ENCODE measurements around the gene RXRA.

The RXRA gene

GRCh38 chr9:134437403-134438194 lies 111.3 kb downstream of the RXRA start:
- DNase-seq, result no peak

GRCh38 chr9:134438195-134438788 lies 112.0 kb downstream of the RXRA start:
- no peak for DNase-seq

- no peak for DNase-seq
These were observed 113.1 kb downstream of the RXRA start for GRCh38 chr9:134439368-134439784.

DNA sequence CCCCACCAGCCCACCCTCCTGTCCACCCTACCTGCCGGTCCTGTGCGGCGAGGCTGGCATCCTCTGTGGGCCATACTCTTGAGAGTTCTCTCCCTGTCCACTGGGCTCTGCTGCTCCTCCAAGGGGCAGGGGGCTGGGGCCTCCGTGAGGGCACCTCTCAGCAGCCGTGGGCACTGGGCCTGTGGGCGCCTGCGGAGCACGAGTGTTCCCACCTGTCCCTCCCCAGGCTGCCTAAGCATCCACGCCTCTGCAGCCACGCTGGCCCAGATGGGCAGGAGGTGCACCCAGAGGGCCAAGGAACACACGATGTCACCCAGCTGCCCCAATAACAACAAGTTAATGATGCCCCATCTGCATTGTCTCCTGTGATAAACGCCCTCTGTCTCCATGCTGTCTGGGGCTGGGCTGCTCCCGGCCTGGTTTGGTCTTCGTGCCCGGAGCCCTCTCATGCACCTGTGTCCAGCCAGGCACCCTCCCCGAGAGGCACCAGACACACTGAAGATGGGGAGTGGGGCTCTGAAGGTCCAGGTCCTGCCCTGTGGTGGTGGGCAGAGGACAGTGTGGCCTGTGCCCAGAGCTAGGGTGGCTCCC lies 114.5 kb downstream of the RXRA start:
- no peak for DNase-seq

DNA sequence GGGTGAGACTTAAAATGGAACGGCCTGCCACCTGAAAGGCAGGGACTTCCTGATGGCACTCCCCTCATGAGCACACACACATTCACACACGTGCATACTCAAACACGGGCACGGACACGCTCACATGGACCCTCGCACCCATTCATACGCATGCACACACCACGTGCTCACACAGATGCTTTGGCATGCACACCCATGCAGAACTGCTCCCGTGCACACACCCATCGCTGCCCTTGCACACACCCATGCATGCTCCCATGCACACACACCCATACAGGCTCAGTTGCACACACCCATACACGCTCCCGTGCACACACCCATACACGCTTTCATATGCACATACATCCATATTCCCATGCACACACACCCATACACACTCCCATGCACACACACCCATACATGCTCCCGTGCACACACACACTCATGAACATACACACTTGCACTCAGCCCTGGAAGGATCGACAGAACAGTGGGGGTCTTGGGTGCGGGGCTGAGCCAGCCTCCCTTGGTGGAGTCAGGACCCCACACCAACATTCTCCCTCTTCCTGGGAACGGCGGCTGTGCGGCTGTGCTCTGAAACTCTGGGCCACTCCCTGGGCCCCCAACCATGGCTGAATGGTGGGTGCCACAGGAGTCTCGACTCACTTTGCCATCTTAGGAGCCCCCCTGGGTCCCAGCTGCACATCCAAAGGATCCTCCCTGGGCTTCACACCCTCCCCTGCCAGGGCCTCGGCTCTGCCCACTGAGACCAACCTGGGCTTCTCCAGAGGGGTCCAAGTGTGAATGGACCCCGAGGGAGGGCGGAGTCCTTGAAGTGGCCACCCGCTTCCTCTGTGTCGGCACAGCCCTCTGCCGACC lies 115.2 kb downstream of the RXRA start:
- DNase-seq, result no peak

DNA sequence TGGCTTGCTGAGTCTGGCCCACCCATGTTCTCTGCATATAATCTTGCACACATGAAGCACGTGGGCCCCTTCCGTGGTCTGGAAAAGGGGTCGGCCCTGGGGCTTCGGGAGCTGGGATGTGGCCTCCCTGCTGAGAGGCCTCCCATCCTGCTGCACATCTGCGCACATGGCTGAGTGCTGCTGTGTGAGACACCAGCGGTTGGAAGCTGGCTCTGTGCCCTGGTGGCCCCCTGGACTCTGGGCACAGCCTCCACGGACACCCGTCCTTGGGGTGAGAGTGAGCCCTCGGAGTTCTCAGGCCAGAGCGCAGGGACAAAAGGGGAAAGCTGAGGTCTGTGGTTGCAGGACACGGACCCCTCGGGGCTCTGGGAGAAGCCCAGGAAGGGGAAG lies 115.8 kb downstream of the RXRA start:
- no peak for DNase-seq

- DNase-seq, result no peak
These were observed 116.4 kb downstream of the RXRA start for GRCh38 chr9:134442486-134443173.

DNA sequence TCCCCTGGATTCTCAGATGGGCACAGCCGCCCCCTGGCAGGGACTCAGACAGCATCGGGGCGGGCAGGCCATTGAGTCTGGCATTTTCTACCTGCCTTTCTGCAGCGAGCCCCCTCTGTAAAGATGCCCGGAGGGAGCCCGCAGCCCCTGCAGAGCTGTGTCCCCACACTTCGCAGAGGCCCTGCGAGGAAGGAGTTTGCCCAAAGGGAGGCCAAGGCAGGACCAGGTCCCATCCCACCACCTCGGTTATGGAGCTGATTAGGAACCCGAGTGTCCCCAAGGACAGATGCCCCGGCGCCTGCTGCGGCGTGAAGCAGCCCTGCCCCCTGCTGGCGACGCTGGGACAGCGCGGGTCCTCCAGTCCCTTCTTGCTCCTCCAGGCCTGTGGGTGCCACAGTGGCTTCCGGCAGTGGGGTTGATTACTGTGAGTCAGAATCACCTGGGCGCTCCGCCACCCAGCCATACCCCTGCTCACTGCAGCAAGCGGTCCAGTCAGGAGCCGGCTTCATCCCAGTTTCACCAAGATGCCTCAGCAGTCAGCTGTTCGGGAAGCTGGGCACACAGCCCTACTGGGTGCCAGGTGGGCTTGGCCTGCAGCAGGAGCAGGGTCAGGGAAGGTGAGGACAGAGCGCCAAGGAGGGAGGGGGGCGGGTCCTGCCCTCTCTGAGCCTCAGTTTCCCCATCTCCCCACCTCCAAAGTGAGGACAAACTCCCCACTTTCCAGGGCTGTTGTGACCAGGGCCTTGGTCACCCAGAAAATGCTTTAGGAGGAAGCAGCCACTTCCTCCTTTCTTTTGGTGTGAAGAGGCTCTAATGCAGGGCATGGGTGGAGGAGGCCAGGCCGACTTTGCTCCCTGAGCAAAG lies 117.2 kb downstream of the RXRA start:
- peak; percentile 67 for DNase-seq

GRCh38 chr9:134444038-134444315 lies 117.7 kb downstream of the RXRA start:
- no peak for DNase-seq

DNA sequence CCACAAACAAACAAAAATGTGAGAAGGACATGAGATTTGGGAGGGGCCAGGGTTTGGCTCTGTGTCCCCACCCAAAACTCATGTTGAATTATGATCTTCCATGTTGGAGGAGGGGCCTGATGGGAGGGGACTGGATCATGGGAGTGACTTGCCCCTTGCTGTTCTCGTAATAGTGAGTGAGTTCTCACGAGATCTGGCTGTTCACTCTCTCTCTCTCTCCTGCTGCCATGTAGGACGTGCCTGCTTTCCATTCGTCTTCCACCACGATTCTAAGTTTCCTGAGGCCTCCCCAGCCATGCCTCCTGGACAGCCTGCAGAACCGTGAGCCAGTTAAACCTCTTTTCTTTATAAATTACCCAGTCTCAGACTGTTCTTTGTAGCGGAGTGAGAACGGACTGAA lies 118.7 kb downstream of the RXRA start:
- no peak for DNase-seq

DNA sequence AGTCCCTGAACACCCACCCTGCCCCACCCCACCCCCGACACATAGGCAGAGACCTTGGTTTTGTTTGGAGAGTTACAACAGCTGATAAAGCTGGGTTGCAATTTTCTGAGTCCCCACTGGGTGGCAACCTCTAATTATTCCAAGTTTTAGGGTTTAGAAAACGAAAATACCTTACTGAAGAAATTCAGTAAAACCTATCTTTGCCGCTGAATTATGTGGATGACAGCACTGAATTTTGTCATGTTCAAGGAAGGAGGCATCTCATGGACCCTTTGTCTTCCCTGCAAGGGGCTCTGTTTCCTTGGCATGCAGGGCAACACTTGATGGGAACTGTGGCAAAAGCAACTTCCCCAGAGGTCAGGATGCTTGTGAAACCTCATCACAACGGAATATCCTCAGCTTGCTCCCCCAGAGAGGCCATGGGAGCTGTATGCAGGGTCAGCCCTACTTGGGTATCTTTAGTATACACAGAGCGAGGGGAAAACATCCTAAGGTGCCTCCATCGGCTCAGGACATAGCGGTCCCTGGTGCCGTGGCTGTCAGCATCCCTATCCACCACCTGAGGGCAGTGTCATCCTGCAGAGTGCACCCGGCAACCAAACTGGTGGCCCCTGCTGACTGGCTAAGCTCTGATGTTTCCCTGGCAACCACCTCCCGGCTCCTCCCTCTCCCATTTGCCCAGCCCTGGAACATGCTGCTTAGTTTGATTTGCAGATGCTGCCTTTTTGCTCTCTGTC lies 123.1 kb downstream of the RXRA start:
- DNase-seq, result peak; percentile 73

DNA sequence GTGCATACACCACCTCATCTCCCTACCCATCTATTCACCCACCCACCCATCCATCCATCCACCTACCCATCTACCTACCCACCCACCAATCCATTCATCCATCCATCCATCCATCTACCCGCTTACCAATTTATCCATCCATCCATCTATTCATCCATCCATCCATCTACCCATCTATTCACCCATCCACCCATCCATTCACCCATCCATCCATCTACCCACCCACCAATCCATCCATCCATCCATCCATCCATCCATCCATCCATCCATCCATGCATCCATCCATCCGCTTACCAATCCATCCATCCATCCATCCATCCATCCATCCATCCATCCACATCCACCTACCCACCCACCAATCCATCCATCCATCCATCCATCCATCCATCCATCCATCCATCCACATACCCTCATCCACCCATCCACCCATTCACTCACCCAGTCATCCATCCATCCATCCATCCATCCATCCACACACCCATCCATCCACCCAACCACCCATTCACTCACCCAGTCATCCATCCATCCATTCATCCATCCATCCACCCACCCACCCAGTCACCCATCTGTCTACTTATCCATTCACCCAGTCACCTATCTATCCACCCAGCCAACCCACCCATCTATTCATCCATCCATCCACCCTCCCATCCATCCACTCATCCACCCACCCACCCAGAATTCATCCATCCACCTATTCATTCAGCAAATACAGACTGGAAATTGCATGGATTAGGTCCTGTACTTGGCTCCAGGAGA lies 125.6 kb downstream of the RXRA start:
- no peak for DNase-seq

DNA sequence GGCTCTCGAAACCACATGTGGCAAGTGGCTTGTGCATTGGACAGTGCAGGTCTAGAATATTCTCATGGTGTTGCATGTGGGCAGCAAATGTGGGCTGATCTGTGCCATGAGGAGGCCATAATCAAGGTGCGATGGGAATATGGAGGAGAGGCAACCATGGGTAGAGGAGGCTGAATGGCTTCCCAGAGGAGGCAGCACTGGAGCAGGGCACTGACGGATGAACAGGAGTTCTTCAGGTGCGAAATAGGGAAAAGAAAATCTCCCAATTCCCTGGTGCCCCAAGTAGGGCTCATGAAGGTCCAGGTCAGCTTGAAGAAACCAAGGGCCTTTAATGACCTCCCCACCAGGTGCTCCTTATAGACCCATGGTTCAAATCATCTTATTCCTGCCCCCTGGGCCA lies 126.5 kb downstream of the RXRA start:
- no peak for DNase-seq

- DNase-seq, result no peak
These were observed 127.7 kb downstream of the RXRA start for GRCh38 chr9:134453776-134454475.

GRCh38 chr9:134454476-134454857 lies 128.2 kb downstream of the RXRA start:
- no peak for DNase-seq

DNA sequence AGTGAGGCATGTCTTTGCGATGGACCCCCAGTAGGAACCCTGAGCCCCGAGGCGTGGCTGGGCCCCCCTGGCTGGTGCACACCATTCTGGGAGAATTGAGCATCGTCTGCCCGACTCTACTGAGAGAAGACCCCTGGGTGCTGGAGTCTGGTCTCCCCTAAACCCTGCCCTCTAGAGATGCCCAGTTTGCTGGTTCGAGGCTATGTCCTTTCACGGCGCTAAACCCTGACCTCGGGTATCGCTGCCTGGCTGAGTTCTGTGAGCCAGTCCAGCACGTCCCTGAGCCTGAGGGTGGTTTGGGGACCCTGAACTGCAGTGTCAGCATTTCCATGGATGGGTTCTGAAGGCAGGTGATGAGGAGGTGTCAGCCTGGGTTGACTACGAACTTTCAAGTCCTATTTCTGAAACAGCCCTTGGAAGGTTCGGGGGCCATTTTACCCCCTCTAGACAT lies 128.8 kb downstream of the RXRA start:
- DNase-seq, result no peak

DNA sequence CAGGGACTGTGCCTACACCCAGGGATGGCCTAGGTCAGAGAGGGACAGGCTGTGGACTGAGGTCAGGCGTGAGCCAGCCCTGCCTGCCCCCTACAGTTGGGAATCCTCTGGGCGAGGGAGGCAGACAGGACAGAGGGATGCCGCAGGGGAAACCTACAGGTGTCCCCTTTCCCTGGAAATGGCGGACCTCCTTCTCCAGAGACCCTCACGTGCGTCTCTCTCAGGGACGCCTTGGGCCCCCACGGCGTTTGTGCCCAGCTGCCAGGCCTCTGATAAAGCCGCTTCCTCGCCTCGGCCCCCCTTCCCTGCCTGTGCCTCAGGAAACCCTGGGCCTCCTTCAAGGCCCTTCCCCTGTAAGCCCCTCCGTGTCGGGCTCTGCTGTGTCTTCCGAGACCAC lies 129.3 kb downstream of the RXRA start:
- DNase-seq, result no peak

DNA sequence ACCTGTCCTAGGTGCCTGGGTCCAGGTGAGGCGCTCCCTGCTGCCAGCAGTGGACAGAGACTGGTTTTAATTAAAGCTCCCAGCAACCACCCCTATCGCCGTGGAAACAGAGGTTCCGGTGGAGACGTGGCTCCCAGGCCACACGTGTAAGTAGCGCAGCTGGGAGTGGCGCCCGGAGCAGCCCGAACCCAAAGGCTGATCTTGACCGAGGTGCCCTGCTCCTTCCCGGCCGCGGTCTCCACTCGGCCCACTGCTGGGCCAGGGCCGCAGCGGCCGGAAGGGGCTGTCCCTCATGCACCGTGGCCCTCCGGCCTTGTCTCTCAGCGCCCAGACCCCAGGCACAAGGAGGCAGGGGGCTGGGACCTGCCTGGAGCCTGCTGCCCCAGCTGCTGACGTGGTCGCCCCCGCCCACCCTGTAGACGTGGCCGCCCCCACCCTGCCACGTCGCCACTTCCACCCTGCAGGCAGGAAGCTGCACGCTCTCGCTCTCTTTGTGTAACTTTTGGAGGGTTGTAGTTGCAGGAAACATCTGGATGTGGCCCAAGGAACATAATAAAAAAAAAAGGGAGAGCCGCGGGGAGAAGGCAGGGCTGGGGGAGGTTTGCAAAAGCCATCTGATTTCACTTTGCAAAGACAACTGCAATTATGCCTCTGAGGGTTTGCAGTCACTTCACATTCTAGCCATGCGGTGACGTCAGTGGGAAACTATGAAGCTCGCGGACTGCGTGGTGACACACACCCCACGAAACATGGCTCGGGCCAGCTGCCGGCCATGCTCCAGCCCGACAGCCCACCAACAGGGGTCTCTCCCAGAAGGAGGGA lies 129.9 kb downstream of the RXRA start:
- no peak for DNase-seq

DNA sequence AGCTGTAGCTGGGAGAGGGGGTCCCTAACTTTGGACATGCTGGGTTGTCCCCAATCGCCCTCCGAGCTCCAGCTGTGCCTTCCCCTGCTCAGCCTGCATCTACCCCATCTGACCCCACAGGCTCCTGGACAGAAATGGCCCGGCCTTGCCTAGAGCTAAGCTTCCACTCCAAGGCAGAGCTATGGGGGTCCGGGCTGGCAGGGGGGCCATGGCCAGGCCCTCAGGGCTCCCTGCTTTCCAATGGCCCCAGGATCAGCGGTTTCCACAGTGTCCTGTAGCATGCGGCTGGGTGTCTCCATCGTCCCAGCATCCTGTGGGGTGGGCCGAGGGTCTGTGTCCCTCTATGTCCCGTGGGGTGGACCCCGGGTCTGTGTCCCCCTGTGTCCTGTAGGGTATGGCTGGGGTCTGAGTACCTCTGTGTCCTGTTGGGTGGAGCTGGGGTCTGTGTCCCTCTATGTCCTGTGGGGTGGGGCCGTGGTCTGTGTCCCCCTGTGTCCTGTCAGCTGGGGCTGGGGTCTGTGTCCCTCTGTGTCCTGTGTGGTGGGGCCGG lies 130.6 kb downstream of the RXRA start:
- no peak for DNase-seq

All from SHP77 treated with DMSO at 0.1 percent for 48 hours (cell line).